Tibial nerve (tissue), 3 donors: Measurements from ENCODE around the gene MYH6.
"Not testable (repeated sequence)": the region's sequence is repeated elsewhere in the genome, so short reads cannot be mapped to it uniquely, and the experiment has no call there.

Source experiments
- CTCF ChIP-seq, 5 experiments: fragments of 200-600 bp in 3 of 5; fragments of 450-650 bp in 2 of 5; sonication (generic) in 3 of 5; IDR thresholded peaks; one replicate each; pipeline ENCODE4 v1.5.1; 2016 to 2019; ENCODE audit warnings: antibody characterized with exemption in 5 of 5, mild to moderate bottlenecking in 3 of 5, moderate library complexity in 2 of 5
- POLR2A ChIP-seq, 2 donors: fragments of 450-650 bp; IDR thresholded peaks; one replicate each; pipeline ENCODE4 v1.6.1; 2017; ENCODE audit warnings: antibody characterized with exemption in 2 of 2, mild to moderate bottlenecking in 2 of 2, moderate library complexity in 2 of 2

GRCh38 chr14:23386266-23386657, 21.8 kb downstream of the MYH6 start:
- TF ChIP-seq CTCF, POLR2A (IDR thresholded peaks at IDR 0.05): not testable (repeated sequence)
